ENCODE measurements around the gene GALR1.

Gene GALR1

GRCh38 chr18:77248873-77249568 lies 627 bp upstream of the GALR1 start:
- no peak for DNase-seq (ENCODE audit: low read depth, low spot score)
- peak overlapping the region; percentile 23 for H3K4me3 ChIP-seq (ENCODE audit: low read depth, low read length)
- ChIA-PET CTCF (interaction anchor here (1.5 kb wide), 1 partner anchor 248 kb away, joined by 3 read pairs; no protein-coding TSS in a partner anchor), POLR2A (no interaction called here)
- no peak for TF ChIP-seq CTCF (IDR thresholded peaks at IDR 0.05; ENCODE audit: insufficient read depth, low read length, missing control alignments)

GRCh38 chr18:77250501-77250925 lies 865 bp downstream of the GALR1 start:
- DNase-seq (ENCODE audit: low read depth, low spot score): no peak
- POLR2A ChIA-PET: no interaction called here
- TF ChIP-seq CTCF (IDR thresholded peaks at IDR 0.05; ENCODE audit: insufficient read depth, low read length, missing control alignments): no peak
- H3K4me3 ChIP-seq (ENCODE audit: low read depth, low read length): no peak overlapping the region
- CTCF ChIA-PET: no interaction called here

GRCh38 chr18:77250926-77251729 lies 1.5 kb downstream of the GALR1 start:
- no peak overlapping the region for H3K4me3 ChIP-seq (ENCODE audit: low read depth, low read length)
- no peak for DNase-seq (ENCODE audit: low read depth, low spot score)
- POLR2A ChIA-PET: no interaction called here
- CTCF ChIA-PET: no interaction called here
- no peak for TF ChIP-seq CTCF (IDR thresholded peaks at IDR 0.05; ENCODE audit: insufficient read depth, low read length, missing control alignments)

GRCh38 chr18:77251730-77252050 lies 2.0 kb downstream of the GALR1 start:
- ChIA-PET CTCF (no interaction called here), POLR2A (no interaction called here)
- no peak overlapping the region for H3K4me3 ChIP-seq (ENCODE audit: low read depth, low read length)
- no peak for DNase-seq (ENCODE audit: low read depth, low spot score)
- TF ChIP-seq CTCF (IDR thresholded peaks at IDR 0.05; ENCODE audit: insufficient read depth, low read length, missing control alignments): no peak

GRCh38 chr18:77254711-77255405 lies 5.2 kb downstream of the GALR1 start:
- no peak for DNase-seq (ENCODE audit: low read depth, low spot score)
- CTCF ChIA-PET: no interaction called here

More at GRCh38 chr18:77254711-77255405, 5.2 kb downstream of the GALR1 start:
- POLR2A ChIA-PET: no interaction called here
- no peak for TF ChIP-seq CTCF (IDR thresholded peaks at IDR 0.05; ENCODE audit: insufficient read depth, low read length, missing control alignments)
- no peak overlapping the region for H3K4me3 ChIP-seq (ENCODE audit: low read depth, low read length)
